Neural cell (in vitro differentiated cells): ENCODE data around the gene ZDHHC14. TPM values are rescaled to one million over a fixed set of nuclear protein-coding genes. Genes with fewer than 3 reads are reported as not detected.

ENCODE experiments used
- H2AFZ ChIP-seq: fragments of 200-600, 300-800 bp; sonication (generic), shearing (Covaris generic); 2 replicates; pipeline ENCODE4 v1.6.0; 2014; ENCODE audit warnings: low read depth, mild to moderate bottlenecking, antibody characterized with exemption, low read length, moderate library complexity
- H3F3A ChIP-seq: fragments of 200-600 bp; shearing (Covaris generic); 2 replicates; pipeline ENCODE4 v1.6.1; 2016; ENCODE audit warnings: mild to moderate bottlenecking, moderate library complexity, mixed read lengths, antibody characterized with exemption, low read length; ENCODE audit not compliant: insufficient read depth, poor library complexity, severe bottlenecking
- H3K27ac ChIP-seq: fragments of 200-600, 300-800 bp; sonication (generic), shearing (Covaris generic); 2 replicates; pipeline ENCODE4 v1.5.1; 2014; ENCODE audit warnings: mild to moderate bottlenecking, low read length, moderate library complexity
- H3K27me3 ChIP-seq: fragments of 300-800, 200-600 bp; sonication (generic), shearing (Covaris generic); 2 replicates; pipeline ENCODE4 v1.6.0; 2014; ENCODE audit warnings: mild to moderate bottlenecking, low read depth, low read length, moderate library complexity; ENCODE audit not compliant: insufficient read depth
- H3K36me3 ChIP-seq: fragments of 300-800, 200-600 bp; sonication (generic), shearing (Covaris generic); 2 replicates; pipeline ENCODE4 v1.5.1; 2014; ENCODE audit warnings: mild to moderate bottlenecking, antibody characterized with exemption, low read length, moderate library complexity; ENCODE audit not compliant: insufficient read depth
- H3K4me2 ChIP-seq: fragments of 300-800, 200-600 bp; sonication (generic), shearing (Covaris generic); 2 replicates; pipeline ENCODE4 v1.6.0; 2014; ENCODE audit warnings: mild to moderate bottlenecking, low read length
- H3K4me3 ChIP-seq: fragments of 300-800, 200-600 bp; sonication (generic), shearing (Covaris generic); 2 replicates; pipeline ENCODE4 v1.5.1; 2014; ENCODE audit warnings: mild to moderate bottlenecking, low read length, moderate library complexity
- H3K79me2 ChIP-seq: fragments of 200-600 bp; shearing (Covaris generic); replicated peaks from 2 replicates; pipeline ENCODE4 v1.6.0; 2014; ENCODE audit warnings: mild to moderate bottlenecking, low read length, moderate library complexity; ENCODE audit not compliant: insufficient read depth
- H3K9ac ChIP-seq: fragments of 300-800, 200-600 bp; sonication (generic), shearing (Covaris generic); 2 replicates; pipeline ENCODE4 v1.6.1; 2016; ENCODE audit warnings: mild to moderate bottlenecking, low read length, mixed read lengths
- H3K9me2 ChIP-seq: fragments of 200-600 bp; shearing (Covaris generic); 2 replicates; pipeline ENCODE4 v1.6.1; 2016; ENCODE audit warnings: mild to moderate bottlenecking, low read length, mixed read lengths; ENCODE audit not compliant: insufficient read depth
- H3K9me3 ChIP-seq: fragments of 200-600, 300-800 bp; sonication (generic), shearing (Covaris generic); 2 replicates; pipeline ENCODE4 v1.6.1; 2016; ENCODE audit warnings: mild to moderate bottlenecking, mixed run types, low read length, moderate library complexity, mixed read lengths
- H4K20me1 ChIP-seq: fragments of 200-600 bp; shearing (Covaris generic); 2 replicates; pipeline ENCODE4 v1.6.1; 2016; ENCODE audit warnings: mild to moderate bottlenecking, mixed run types; ENCODE audit not compliant: insufficient read depth
- CTCF ChIP-seq: fragments of 450-650 bp; IDR thresholded peaks from 2 replicates; pipeline ENCODE4 v1.5.1; 2014; ENCODE audit warnings: antibody characterized with exemption, mild to moderate bottlenecking, moderate library complexity; ENCODE audit not compliant: poor library complexity, severe bottlenecking
- EP300 ChIP-seq: fragments of 450-650 bp; conservative IDR thresholded peaks from 2 replicates; pipeline ENCODE4 v1.6.1; 2014; ENCODE audit warnings: antibody characterized with exemption, mild to moderate bottlenecking, moderate library complexity; ENCODE audit not compliant: poor library complexity, severe bottlenecking
- EZH2 ChIP-seq: fragments of 200-600, 300-800 bp; shearing (Covaris generic), sonication (generic); IDR thresholded peaks from 2 replicates; pipeline ENCODE4 v1.6.1; 2014; ENCODE audit warnings: antibody characterized with exemption, low read length, borderline replicate concordance, mild to moderate bottlenecking; ENCODE audit not compliant: insufficient read depth, poor library complexity, severe bottlenecking
- MXI1 ChIP-seq: fragments of 450-650 bp; conservative IDR thresholded peaks from 2 replicates; pipeline ENCODE4 v1.6.1; 2014; ENCODE audit warnings: antibody characterized with exemption, mild to moderate bottlenecking; ENCODE audit not compliant: poor library complexity, severe bottlenecking
- POLR2AphosphoS5 ChIP-seq: IDR thresholded peaks from 2 replicates; pipeline ENCODE4 v1.6.1; 2012
- RAD21 ChIP-seq: fragments of 450-650 bp; conservative IDR thresholded peaks from 2 replicates; pipeline ENCODE4 v1.6.1; 2014; ENCODE audit warnings: antibody characterized with exemption, mild to moderate bottlenecking, moderate library complexity
- SMC3 ChIP-seq: fragments of 450-650 bp; conservative IDR thresholded peaks from 2 replicates; pipeline ENCODE4 v1.6.1; 2014; ENCODE audit warnings: antibody characterized with exemption, mild to moderate bottlenecking, moderate library complexity; ENCODE audit not compliant: poor library complexity
- TAF1 ChIP-seq: IDR thresholded peaks from 2 replicates; pipeline ENCODE4 v1.6.1; 2012; ENCODE audit warnings: low read depth
- polyA plus RNA-seq: library from polyadenylated mRNA; depleted of rRNA; stranded (reverse); fragments of >200 nt; gene quantifications from 2 replicates; pipeline ENCODE4 v1.2.3, GENCODE V29; 2014
- TF ChIP-seq, protein P1 (sequence below): IDR thresholded peaks from 2 replicates; pipeline ENCODE4 v1.6.1; 2012; ENCODE audit warnings: borderline replicate concordance

ZDHHC14 gene
- polyA plus RNA-seq, 1 donor from 2014 or later, result 4.1 TPM

- Histone ChIP-seq H4K20me1 (no peaks in the 10 kb centered on the region), H3K9me3 (no peaks in the 10 kb centered on the region), H3K36me3 (no peaks in the 10 kb centered on the region), H3K4me3 (no peak overlapping the region), H3K4me2 (no peak overlapping the region), H3F3A (no peaks in the 10 kb centered on the region), H3K27me3 (no peaks in the 10 kb centered on the region), H3K9me2 (no peaks in the 10 kb centered on the region), H3K9ac (no peak overlapping the region), H3K27ac (no peak overlapping the region), H3K79me2 (no peaks in the 10 kb centered on the region), H2AFZ (no peak overlapping the region)
- no peak for TF ChIP-seq MXI1
- no peak for TF ChIP-seq CTCF
- TF ChIP-seq EP300, result no peak
- no peak for TF ChIP-seq TAF1
- no peak for TF ChIP-seq SMC3
Measured at GRCh38 chr6:157436219-157436943, 55.4 kb downstream of the ZDHHC14 start.

- no peaks in the 10 kb centered on the region for H3K9me3 ChIP-seq
- no peaks in the 10 kb centered on the region for H3F3A ChIP-seq
- no peaks in the 10 kb centered on the region for H3K36me3 ChIP-seq
- no peak overlapping the region for H3K4me3 ChIP-seq
- H3K27me3 ChIP-seq, result no peaks in the 10 kb centered on the region
- H3K9me2 ChIP-seq, result no peaks in the 10 kb centered on the region
- H4K20me1 ChIP-seq, result no peaks in the 10 kb centered on the region
- H2AFZ ChIP-seq, result no peak overlapping the region
- no peak overlapping the region for H3K4me2 ChIP-seq
- H3K27ac ChIP-seq, result no peak overlapping the region
- H3K79me2 ChIP-seq, result no peaks in the 10 kb centered on the region
- no peak overlapping the region for H3K9ac ChIP-seq
- TF ChIP-seq SMC3, result no peak
- TF ChIP-seq EP300, result no peak
- no peak for TF ChIP-seq TAF1
- TF ChIP-seq POLR2AphosphoS5, result no peak
- TF ChIP-seq CTCF, result no peak
Measured at GRCh38 chr6:157436944-157437336, 56.0 kb downstream of the ZDHHC14 start.

DNA sequence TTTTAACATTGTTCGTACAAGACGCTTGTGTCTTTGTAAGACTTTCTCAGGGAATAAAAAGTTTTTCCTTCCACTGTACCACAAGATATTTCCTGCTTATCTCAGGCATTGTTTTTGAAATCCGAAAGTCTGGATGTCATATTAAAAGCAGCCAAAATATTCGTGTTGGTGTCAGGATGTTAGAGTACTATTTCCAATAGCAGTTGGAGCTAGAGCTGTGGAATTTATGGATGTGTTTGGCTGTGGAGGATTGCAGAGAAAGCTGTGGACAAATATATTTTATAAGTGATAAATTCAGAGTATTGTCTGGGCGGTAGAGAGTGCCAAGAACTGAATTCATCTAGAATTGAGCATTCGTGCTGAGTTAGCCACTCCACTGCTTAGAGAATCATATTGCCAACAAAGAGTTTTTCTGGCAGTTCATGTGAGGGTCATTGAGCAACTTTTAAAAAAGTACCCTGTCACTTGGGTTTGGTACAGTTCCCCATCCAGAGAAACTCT lies 57.7 kb downstream of the ZDHHC14 start:
- no peaks in the 10 kb centered on the region for H3K79me2 ChIP-seq
- no peak overlapping the region for H3K9ac ChIP-seq
- no peak overlapping the region for H3K4me2 ChIP-seq
- no peak overlapping the region for H2AFZ ChIP-seq
- H3K4me3 ChIP-seq, result no peak overlapping the region
- H3K36me3 ChIP-seq, result no peaks in the 10 kb centered on the region
- H3F3A ChIP-seq, result no peaks in the 10 kb centered on the region
- no peak overlapping the region for H3K27ac ChIP-seq
- no peaks in the 10 kb centered on the region for H4K20me1 ChIP-seq
- H3K9me2 ChIP-seq, result no peaks in the 10 kb centered on the region
- no peaks in the 10 kb centered on the region for H3K27me3 ChIP-seq
- TF ChIP-seq TAF1, result no peak
- TF ChIP-seq POLR2AphosphoS5, result no peak
- TF ChIP-seq EP300, result no peak
- TF ChIP-seq CTCF, result no peak
- TF ChIP-seq, protein P1, sequence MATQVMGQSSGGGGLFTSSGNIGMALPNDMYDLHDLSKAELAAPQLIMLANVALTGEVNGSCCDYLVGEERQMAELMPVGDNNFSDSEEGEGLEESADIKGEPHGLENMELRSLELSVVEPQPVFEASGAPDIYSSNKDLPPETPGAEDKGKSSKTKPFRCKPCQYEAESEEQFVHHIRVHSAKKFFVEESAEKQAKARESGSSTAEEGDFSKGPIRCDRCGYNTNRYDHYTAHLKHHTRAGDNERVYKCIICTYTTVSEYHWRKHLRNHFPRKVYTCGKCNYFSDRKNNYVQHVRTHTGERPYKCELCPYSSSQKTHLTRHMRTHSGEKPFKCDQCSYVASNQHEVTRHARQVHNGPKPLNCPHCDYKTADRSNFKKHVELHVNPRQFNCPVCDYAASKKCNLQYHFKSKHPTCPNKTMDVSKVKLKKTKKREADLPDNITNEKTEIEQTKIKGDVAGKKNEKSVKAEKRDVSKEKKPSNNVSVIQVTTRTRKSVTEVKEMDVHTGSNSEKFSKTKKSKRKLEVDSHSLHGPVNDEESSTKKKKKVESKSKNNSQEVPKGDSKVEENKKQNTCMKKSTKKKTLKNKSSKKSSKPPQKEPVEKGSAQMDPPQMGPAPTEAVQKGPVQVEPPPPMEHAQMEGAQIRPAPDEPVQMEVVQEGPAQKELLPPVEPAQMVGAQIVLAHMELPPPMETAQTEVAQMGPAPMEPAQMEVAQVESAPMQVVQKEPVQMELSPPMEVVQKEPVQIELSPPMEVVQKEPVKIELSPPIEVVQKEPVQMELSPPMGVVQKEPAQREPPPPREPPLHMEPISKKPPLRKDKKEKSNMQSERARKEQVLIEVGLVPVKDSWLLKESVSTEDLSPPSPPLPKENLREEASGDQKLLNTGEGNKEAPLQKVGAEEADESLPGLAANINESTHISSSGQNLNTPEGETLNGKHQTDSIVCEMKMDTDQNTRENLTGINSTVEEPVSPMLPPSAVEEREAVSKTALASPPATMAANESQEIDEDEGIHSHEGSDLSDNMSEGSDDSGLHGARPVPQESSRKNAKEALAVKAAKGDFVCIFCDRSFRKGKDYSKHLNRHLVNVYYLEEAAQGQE, result no peak
- TF ChIP-seq MXI1, result no peak
- no peak for TF ChIP-seq EZH2
- TF ChIP-seq RAD21, result no peak
- no peak for TF ChIP-seq SMC3
- no peaks in the 10 kb centered on the region for H3K9me3 ChIP-seq
